HepG2 (cell line): ENCODE data around the gene PDZD8. TPM values are rescaled to one million over a fixed set of nuclear protein-coding genes. Genes with fewer than 3 reads are reported as not detected.

Experiments
- BHLHE40 ChIP-seq: IDR thresholded peaks from 2 replicates; pipeline ENCODE4 v1.6.1; 2011; ENCODE audit warnings: low read length, improper control_type of control experiment
- ERF ChIP-seq: IDR thresholded peaks from 2 replicates; pipeline ENCODE4 v1.6.1; 2018; ENCODE audit warnings: missing biosample characterization, missing genetic modification reagents
- HDAC2 ChIP-seq: sonication (generic); formaldehyde crosslinking; IDR thresholded peaks from 2 replicates; pipeline ENCODE4 v1.4.0; 2020; ENCODE audit warnings: missing genetic modification reagents
- HNF4G ChIP-seq, 2 experiments: sonication (generic) in 1 of 2; formaldehyde crosslinking in 1 of 2; IDR thresholded peaks; 2 replicates each; pipeline versions ENCODE4 v1.4.0 to v1.6.1; 2011 to 2020; ENCODE audit warnings: borderline replicate concordance in 2 of 2, low read depth in 2 of 2, mild to moderate bottlenecking in 2 of 2, low read length in 1 of 2, missing genetic modification reagents in 1 of 2, moderate library complexity in 1 of 2
- RNF2 ChIP-seq: fragments of 450-650 bp; conservative IDR thresholded peaks from 2 replicates; pipeline ENCODE4 v1.6.1; 2016; ENCODE audit warnings: low read depth
- STAT5B ChIP-seq: sonication (generic); formaldehyde crosslinking; IDR thresholded peaks from 2 replicates; pipeline ENCODE4 v1.4.0; 2020; ENCODE audit warnings: missing genetic modification reagents
- ZNF235 ChIP-seq: sonication (generic); formaldehyde crosslinking; IDR thresholded peaks from 2 replicates; pipeline ENCODE4 v1.8.1; 2023; ENCODE audit warnings: mild to moderate bottlenecking, missing genetic modification reagents, borderline replicate concordance
- ZNF556 ChIP-seq: sonication (generic); formaldehyde crosslinking; IDR thresholded peaks from 2 replicates; pipeline ENCODE4 v1.4.0; 2020; ENCODE audit warnings: mild to moderate bottlenecking, missing genetic modification reagents, borderline replicate concordance
- ZNF780A ChIP-seq: sonication (generic); formaldehyde crosslinking; IDR thresholded peaks from 2 replicates; pipeline ENCODE4 v1.8.0; 2022; ENCODE audit warnings: mild to moderate bottlenecking, missing genetic modification reagents, moderate library complexity
- polyA plus RNA-seq, 8 experiments: library from polyadenylated mRNA; depleted of rRNA in 3 of 8; stranded (reverse) in 7 of 8; unstranded in 1 of 8; fragments of >200 nt; fragmentation: Illumina TruSeq in 4 of 8; extraction: Trizol in 4 of 8; gene quantifications; 2 replicates each; pipeline versions ENCODE4 v1.2.1 to v1.2.3, GENCODE V29; 2011 to 2016; ENCODE audit warnings: low read depth in 4 of 8, missing spikeins in 1 of 8, mixed read lengths in 1 of 8; ENCODE audit not compliant: insufficient read depth in 1 of 8
- total RNA-seq, 5 experiments: library from RNA; depleted of rRNA; stranded (reverse); fragments of >200 nt; fragmentation: Illumina TruSeq; extraction: Trizol; gene quantifications; 2 replicates each; pipeline ENCODE4 v1.2.3, GENCODE V29; 2016; ENCODE audit warnings: low read depth in 1 of 5
- TF ChIP-seq, protein P1 (sequence below): sonication (generic); formaldehyde crosslinking; IDR thresholded peaks from 2 replicates; pipeline ENCODE4 v1.4.0; 2020; ENCODE audit warnings: missing genetic modification reagents, mild to moderate bottlenecking, borderline replicate concordance
- TF ChIP-seq, protein P2 (sequence below): sonication (generic); formaldehyde crosslinking; conservative IDR thresholded peaks from 2 replicates; pipeline ENCODE4 v1.8.0; 2022; ENCODE audit warnings: mild to moderate bottlenecking, moderate library complexity, missing genetic modification reagents

Gene PDZD8
- total and polyA plus RNA-seq, 2 of the 13 experiments (the other 11 are each of a cell fraction or from before 2014, with no cell fraction given) = 11.2 to 32.0 TPM

DNA sequence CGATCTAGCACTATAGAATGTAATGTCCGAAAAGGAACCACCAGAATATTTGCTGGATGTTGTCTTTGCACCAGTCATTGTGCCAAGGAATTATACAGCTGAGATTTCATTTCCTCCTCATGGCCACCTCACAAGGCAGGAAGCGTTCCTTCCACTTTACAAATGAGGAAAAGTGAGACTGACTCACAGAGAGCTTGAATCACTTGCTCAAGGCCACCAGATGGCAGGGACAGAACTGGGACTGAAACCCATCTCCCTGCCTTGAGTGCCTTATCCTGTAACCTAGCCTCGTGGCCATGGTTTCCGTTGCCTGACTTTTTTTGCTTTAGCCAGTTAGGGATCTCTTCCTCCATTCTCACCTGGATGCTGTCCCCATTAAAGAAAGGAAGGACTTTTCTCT lies 44.7 kb upstream of the PDZD8 start (continued):
- TF ChIP-seq, protein P1, sequence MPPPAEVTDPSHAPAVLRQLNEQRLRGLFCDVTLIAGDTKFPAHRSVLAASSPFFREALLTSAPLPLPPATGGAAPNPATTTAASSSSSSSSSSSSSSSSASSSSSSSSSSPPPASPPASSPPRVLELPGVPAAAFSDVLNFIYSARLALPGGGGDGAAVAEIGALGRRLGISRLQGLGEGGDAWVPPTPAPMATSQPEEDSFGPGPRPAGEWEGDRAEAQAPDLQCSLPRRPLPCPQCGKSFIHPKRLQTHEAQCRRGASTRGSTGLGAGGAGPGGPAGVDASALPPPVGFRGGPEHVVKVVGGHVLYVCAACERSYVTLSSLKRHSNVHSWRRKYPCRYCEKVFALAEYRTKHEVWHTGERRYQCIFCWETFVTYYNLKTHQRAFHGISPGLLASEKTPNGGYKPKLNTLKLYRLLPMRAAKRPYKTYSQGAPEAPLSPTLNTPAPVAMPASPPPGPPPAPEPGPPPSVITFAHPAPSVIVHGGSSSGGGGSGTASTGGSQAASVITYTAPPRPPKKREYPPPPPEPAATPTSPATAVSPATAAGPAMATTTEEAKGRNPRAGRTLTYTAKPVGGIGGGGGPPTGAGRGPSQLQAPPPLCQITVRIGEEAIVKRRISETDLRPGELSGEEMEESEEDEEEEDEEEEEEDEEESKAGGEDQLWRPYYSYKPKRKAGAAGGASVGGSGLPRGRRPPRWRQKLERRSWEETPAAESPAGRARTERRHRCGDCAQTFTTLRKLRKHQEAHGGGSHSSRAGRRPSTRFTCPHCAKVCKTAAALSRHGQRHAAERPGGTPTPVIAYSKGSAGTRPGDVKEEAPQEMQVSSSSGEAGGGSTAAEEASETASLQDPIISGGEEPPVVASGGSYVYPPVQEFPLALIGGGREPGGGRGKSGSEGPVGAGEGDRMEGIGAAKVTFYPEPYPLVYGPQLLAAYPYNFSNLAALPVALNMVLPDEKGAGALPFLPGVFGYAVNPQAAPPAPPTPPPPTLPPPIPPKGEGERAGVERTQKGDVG (CRISPR knock-in tag) = no peak
- TF ChIP-seq RNF2 (no peak), ERF (CRISPR knock-in tag) (no peak), HDAC2 (CRISPR knock-in tag) (no peak), BHLHE40 (no peak), HNF4G (IDR thresholded peaks at IDR 0.05; ENCODE audit: borderline replicate concordance, low read depth, low read length) (no peak), HNF4G (CRISPR knock-in tag; IDR thresholded peaks at IDR 0.05; ENCODE audit: borderline replicate concordance, low read depth) (no peak), ZNF556 (CRISPR knock-in tag) (no peak), ZNF235 (no peak), STAT5B (CRISPR knock-in tag) (no peak), ZNF780A (CRISPR knock-in tag) (no peak)
- TF ChIP-seq, protein P2, sequence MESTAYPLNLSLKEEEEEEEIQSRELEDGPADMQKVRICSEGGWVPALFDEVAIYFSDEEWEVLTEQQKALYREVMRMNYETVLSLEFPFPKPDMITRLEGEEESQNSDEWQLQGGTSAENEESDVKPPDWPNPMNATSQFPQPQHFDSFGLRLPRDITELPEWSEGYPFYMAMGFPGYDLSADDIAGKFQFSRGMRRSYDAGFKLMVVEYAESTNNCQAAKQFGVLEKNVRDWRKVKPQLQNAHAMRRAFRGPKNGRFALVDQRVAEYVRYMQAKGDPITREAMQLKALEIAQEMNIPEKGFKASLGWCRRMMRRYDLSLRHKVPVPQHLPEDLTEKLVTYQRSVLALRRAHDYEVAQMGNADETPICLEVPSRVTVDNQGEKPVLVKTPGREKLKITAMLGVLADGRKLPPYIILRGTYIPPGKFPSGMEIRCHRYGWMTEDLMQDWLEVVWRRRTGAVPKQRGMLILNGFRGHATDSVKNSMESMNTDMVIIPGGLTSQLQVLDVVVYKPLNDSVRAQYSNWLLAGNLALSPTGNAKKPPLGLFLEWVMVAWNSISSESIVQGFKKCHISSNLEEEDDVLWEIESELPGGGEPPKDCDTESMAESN (CRISPR knock-in tag) = no peak
- TF ChIP-seq, all 625 proteins: peak for 0
